NCI-H774 (cell line): ENCODE results near the gene AK9.
"Not testable (repeated sequence)": the region's sequence is repeated elsewhere in the genome, so short reads cannot be mapped to it uniquely, and the experiment has no call there.

Source experiments
- DNase-seq: peaks from one replicate; lab custom pipeline; 2025; lab: John Stamatoyannopoulos, UW

The AK9 gene

DNA sequence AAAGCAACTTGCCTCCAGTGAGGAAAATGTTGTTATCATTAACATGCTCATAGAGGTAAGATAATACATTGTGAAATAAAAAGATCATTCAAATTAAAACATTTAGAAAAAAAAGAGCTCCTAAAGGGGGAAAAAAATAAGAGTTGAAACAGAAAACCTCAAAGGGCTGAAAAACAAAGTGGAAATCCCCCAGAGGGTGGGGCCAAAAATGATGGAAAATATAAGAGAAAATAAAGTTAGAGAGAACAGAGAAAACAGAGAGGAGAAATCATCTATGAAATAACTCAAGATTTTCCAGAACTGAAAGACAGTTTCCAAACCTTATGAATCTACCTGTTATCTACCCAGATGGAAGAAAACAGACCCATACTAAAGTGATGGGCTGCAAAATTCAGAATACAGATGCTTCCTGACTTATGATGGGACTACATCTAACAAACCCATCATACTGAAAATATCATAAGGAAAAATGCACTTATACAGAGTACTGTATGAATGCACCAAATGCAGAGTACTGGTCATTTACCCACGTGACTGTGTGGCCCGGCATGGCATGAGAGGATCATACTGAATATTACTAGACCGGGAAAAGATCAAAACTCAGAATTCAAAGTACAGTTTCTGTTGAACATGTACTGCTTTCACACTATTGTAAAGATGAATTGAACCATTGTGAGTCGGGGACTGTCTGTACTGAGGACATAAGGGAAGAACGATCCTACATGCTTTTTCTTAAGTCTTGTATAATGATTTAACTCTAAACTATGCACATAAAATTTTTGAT is 212.0 kb downstream of the AK9 start:
- no peak for DNase-seq

DNA sequence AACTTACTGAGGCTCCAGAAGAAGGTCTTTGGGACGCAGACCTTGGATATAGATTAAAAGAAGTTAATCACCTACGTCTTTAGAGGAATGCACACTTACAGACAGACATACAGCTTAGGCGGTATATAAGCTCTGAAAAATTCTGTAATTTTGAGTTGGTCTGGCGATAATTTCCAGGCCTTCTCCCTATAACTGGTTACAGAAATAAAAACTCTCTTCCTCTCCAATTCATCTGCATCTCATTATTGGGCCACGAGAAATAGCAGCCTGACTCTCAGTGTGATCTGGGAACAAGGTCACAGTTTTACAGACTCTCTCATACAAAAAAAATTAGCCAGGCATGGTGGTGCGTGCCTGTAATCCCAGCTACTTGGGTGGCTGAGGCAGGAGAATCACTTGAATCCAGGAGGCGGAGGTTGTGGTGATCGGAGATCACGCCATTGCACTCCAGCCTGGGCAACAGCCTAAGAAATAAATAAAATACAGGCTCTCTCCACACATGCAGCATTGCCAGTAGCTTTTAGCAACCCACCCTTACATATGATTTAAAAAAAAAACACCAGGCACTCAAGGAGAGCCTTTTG is 212.7 kb downstream of the AK9 start:
- no peak for DNase-seq

DNA sequence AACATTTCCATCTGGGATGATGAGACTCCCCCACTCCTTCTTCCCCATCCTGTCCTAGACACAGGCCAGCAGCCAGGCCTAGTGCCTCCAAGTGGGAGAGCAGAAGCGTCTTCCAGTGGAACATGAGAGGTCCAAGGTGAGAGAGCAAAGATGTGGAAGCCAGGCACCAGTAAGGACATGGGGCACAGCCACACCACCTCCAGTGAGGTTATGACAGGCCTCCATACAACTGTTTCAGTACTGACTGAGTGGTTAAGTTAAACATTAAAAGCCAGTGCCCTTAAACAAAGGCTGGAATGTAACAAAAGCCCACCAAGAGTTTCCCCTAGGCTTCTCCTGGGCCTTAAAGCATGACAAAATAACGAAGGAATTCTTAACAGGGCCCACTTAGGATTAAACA is 213.3 kb downstream of the AK9 start:
- DNase-seq = no peak

DNA sequence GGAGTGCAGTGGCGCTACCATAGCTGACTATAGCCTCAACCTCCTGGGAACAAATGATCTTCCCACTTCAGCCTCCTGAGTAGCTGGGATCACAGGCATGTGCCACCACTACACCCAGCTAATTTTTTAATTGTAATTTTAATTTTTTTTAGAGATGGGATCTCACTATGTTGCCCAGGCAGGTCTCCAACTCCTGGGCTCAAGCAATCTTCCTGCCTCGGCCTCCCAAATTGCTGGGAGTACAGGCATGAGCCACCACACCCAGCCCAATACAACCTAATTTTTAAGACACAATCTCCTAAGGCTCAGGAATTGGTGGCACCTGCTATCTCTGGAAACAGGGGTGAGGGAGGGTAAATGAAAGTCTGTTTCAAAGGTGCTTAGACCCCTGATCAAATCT is 213.8 kb downstream of the AK9 start:
- DNase-seq = no peak

DNA sequence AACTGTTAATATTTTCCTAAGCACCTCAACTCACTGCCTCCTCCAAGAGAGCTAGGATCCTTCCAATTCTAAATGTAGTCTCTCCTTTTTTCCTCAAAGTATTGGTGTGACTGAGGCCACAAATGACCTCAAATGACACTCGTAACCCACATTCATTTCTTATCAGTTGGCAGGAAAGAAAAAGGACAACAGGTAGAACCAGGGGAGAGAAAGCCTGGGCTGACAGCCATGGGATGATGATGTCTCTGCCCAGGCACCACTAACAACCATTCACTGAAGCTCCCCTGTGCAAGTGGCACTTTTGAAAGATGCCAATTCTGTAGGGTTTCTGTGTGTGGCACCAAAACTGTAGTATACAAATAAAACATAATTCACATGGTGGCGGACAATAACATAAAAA is 215.4 kb downstream of the AK9 start:
- no peak for DNase-seq

DNA sequence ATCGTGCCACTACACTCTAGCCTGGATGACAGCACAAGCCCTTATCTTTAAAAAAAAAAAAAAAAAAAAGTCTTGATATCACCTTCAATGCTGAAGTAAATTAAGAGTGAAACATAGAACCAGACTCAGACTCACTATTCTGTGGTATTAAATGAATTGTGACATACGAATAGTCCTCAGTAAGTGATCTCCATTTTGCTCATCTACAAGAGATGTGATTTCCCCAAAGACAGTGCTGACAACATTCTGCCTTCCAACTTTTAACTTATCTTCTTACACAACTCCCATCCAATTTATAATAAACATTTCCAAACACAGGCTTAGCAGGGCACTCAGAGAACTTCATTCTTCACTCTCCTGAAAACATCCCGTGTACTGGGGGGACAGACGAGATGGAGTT is 216.0 kb downstream of the AK9 start:
- DNase-seq = no peak

DNA sequence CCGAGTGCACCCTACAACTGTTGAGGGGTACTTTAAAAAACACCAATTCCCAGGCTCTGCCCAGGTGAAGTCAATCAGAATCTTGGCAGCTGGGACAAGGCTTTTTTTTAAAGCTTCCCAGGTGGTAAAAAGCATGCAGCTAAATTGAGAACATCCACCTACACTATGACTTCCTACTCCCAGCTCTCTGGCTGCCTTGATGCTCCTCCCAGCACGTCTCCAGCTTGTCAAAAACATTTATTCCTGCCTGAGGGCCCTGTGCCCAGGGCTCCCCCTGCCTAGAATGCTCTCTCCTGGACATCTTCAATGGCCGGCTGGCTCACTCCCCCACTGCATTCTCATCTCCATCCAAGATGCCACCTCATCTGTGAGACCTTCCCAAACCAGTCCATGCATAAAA is 217.9 kb downstream of the AK9 start:
- no peak for DNase-seq

DNA sequence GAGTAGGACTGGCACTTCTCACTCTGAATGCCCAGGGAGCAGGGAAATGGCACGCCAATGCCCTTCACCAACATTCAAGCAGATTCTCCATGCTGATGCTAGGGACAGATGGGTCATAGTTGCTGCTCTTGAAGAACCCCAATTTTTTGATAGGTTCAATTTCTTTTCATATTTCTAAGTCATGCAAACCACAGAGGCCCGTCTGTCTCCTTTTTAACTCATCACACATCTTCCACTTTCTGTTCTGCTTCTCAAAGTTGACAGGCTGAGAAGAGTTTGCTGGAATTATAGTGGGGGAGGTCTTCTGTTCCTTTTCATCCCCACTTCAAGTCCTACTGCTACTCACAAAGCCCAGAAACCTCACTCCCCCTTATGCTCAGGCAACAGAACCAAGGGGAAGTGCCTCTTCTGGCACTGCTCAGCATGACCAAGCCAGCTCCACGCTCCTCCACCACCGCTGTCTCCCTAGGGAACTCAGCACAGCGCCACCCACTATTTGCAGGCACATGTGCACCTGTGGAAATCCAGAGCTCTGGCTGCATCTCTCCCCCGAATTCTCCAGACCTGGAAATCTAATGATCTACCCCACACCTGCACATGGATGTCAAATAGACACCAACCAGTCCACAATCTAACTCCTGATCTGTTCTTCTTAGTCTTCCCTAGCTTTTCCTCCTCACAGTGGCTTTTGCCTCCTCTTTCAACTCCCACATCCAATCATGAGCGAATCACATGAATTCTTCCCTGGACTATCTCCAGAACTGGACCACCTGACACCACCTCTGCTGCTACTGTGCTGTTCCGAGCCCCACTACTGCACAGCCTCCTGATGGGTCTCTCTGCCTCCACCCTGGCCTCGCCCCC is 218.6 kb downstream of the AK9 start:
- no peak for DNase-seq

DNA sequence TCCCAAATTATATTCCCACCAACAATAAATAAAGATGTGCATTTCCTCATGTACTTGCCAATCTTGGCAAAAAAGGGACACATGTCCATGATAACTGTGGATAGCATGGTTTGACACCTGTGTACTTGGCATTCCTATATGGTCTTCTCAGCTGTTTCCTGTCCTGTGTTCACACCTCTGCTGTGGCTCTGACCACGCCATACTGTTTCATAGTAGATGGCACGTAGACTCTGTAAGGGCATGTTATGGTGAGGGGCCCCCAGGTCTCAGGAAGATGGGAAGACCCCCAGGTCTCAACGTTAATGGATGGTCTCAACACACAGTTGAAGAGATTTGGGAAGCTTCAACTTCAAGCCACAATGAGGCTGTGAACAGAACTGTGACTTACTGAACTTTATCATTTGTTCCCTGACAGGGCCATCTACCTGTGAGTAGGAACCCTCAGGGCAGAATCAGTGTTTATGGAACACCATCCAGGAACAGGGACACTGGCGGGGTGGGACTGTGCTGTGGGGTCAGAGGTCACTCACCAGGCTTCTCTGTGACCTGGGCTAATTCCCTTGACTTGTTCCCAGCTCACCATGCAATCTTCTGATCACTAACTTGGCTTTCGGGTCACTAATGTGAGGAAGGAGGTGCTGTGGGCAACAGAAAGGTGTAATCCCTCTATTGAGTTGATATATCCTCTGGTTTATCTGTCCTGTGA is 219.7 kb downstream of the AK9 start:
- DNase-seq = no peak

DNA sequence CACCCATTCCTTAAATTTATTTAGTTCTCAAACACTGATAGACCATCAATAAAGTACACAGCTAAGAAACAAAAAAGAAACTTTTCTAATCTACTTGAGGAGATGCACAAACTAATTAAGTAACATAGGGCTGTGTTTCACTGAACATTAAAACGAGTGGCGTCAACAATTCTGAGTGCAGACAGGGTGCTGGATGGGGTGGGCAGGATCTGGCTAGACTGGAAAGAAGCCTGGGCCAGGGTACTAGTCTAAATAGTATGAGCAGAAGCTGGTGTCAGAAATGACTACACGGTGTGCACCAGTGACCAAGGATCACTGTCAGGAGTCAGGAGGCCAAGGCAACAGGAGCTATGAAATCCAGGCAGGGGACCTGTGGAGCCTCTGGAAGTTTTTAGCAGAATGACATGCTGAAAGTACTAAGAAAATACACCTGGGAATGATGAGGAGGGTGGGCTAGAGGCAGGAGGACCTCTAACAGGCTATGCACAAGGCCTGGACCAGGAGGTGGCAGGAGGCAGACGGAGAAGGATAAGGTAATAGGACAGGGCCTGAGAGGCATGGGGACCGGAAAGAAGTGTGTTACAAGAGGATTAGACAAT is 221.3 kb downstream of the AK9 start:
- no peak for DNase-seq

DNA sequence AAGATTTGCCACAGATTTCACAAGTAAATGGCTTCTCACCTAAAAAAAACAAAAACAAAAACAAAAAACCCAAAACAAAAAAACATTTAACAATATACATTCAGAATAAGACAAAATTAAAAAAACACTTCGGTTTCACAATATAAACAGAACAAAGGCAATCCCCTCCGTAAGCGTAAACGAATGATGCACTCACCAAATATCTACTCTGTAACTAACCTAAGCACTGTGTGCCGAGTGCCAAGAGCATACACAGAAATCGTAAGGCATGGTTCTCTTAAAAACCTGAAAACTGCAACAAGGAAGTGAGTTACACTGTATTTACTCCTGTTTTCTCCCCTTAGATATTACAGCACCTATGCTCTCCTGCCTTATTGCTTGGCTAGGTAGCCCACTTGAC is 223.3 kb downstream of the AK9 start:
- no peak for DNase-seq

DNA sequence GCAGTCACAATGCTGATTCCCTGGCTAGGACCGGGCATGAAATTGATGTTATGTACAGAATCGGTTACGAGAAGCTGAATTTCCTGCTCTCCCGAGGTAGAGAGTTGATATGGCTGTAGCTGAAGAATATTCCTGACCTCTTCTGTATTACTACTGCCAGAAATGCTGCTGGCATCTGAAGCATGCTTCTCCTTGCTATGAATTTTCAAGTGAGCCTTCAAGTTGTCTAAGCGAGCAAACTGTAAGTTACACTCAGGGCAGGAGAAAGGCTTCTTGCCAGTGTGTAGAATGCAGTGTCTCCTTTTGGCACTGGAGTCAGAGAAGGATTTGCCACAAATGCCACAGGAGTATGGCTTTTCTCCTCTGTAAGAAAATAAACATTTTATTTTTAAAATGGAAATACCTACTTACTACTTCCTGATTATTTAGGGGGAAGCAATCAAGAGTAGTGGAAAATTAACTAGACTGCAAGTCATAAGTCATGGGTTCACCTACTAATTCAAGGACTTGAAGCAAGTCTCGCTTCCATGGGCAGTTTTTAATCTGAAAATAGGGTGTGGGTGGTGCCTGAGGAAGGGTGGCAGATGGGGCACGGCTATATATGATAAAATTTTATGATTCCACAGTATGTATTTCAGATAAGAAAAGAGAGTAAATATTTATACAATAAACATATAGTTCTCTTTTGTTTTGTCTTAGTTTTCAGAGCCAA is 224.6 kb downstream of the AK9 start:
- DNase-seq = no peak

DNA sequence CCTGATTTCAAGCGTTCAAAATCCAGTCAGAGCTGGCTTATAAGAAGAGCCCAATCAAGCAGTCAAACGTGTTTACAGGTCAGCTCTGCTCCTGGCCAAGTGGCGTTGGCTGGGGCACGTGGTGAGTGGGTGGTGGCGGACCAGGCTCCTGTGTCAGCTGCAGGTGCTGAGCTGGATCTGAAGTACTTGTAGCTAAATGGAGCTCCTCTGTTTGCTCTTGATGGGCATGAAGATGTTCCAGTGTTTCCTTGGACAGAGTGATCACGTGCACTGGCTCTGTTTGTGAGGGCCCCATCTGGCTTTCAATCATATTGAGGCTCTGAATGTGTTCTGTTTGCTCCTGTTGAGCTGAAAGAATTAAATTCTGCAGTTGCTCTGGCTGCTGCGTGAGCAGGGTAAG is 225.2 kb downstream of the AK9 start:
- peak; percentile 97 for DNase-seq

DNA sequence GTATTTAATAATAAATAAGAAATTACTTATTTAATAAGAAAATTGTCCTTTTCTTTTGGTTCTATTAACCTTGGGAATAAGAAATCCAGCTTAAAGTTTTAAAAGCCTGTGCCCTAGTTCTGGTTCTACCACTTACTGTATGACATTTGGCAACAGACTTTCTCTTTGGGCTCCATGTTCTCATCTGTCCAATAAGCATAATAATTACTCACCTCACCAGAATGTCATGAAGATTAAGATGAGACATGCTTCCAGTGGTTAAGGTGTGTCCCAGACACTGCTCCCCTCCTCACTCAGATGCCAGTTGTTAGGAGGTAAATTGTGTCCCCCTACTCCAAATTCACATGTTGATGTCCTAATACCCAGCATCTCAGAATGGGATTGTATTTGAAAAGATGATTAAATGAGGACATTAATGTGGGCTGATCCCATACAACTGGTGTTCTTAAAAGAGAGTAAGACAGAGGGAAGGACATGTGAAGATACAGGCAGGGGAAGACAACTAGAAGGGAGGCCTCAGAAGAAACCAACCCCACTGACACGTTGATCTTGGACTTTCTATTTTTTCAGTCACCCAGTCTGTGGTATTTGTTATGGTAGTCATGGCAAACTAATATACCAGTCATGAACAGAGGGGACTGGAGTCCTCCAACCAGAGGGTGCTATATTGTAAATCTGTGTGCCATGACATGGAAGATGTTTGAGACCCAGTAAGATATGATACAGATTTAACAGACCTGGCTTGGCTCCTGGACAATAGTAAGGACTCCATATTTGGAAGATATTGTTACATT is 229.1 kb downstream of the AK9 start:
- DNase-seq = no peak

DNA sequence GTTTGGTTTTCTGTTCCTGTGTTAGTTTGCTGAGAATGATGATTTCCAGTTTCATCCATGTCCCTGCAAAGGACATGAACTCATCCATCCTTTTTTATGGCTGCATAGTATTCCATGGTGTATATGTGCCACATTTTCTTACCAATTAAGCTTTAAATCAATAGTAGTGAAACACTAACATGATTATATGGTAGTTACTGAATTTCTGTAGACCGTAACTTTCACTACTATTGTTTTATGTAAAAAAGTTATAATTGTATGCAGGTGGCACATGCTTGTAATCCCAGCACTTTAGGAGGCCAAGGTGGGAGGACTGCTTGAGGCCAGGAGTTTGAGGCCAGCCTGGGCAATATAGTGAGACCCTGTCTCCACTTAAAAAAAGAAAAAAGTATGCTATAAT is 229.8 kb downstream of the AK9 start:
- DNase-seq = not testable (repeated sequence)

DNA sequence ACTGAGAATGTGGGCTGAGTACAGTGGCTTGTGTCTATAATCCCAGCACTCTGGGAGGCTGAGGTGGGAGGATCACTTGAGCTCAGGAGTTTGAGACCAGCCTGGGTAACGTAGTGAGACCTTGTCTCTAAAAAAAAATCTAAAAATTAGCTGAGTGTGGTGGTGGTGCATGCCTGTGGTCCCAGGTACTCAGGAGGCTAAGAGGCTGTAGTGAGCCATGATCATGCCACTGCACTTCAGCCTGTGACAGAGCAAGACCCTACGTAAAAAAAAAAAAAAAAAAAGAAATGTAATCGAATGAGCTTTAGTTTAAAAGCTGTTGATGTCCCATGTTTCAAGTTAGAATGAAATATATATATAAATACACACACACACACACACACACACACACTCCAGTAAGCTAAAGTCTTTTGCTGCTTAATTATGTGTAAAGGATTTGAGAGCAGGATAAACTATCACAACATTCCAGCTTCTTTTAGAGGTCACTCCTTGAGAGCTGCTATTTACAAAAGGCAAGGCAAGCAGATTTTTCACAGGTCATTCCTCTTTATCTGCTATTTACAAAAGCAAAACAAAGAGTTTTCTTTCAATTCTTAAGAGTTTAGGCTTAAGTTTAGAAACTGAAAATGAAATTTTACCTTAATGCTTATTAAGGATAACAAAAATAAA is 230.7 kb downstream of the AK9 start:
- DNase-seq = no peak

DNA sequence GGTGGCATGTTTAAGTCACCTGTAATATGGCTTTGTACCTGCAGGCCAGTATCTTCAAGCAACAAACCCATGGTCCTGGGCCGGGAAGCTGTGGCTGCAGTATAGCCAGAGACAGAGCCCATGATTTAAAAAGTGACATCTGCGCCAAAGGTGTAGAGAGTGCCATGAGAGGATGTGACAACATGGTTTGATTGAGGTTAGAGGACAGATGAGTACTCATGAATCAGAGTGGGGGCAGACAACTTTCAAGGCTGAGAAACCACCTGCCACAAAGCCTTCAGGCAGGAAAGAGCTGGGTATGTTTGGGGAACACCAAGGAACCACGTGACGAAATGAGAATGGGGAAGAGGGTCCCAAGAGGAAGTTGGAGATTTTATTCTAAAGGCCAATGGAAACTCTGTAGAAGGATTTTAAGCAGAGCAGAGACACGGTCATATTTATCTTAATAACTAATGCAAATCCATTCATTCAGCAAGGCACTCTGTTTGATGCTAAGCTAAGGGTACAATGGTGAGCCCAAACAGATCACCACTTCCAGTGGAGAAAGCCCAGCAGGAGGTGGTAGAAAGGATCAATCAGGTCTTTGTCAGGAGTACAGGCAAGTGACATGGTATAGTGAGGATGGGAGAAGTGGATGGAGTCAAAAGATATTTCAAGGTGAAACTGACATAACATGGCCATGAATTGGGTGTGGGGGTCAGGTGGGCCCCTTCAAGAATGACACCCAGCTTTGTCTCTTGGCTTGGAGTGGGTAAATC is 232.0 kb downstream of the AK9 start:
- no peak for DNase-seq

DNA sequence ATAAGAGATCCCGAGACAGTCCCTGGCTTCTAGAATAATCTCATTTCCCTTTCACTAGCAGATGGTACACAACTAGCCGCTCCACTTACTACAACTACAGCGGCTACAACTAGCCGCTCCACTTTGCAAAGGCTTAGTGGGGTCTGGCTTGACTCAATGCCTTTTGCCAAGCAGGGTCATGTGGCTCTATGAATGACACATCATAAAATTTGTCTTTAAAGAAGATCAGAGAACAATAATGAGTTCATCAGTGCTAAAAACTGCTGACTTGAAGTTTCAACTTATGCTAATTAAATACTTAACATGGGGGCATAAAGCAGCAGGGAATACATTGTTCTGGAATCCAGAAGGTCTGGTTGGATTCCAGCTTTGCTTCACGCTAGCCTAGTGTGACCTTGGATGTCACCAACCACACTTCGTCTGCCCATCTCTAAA is 233.4 kb downstream of the AK9 start:
- no peak for DNase-seq
